PC-9 (cell line): ENCODE data around the gene SUV39H1. TPM values are rescaled to one million over a fixed set of nuclear protein-coding genes. Genes with fewer than 3 reads are reported as not detected.

ENCODE experiments used
- BruUV-seq: library from RNA; stranded (reverse); fragments of 400-500 nt; replicated peaks from 2 replicates; lab custom pipeline; 2021; lab: Mats Ljungman, UMichigan
- CTCF ChIA-PET: fragments of 300-600 bp; sonication (Branson Sonifier 250); formaldehyde crosslinking; loops from one replicate; lab custom pipeline; 2022; ENCODE audit warnings: antibody characterized with exemption; lab: Charles Lee
- POLR2A ChIA-PET: fragments of 300-600 bp; sonication (Branson Sonifier 250); formaldehyde crosslinking; loops from one replicate; lab custom pipeline; 2022; ENCODE audit warnings: antibody characterized with exemption; ENCODE audit not compliant: unreplicated experiment; lab: Charles Lee
- DNase-seq, 2 experiments: peaks; one replicate each; pipeline versions ENCODE4 v3.0.0 to v3.0.0-alpha.2; 2015 to 2022; ENCODE audit warnings: mixed read lengths in 1 of 2
- H2AFZ ChIP-seq: fragments of 200-600 bp; sonication (generic); 2 replicates; pipeline ENCODE4 v1.8.1; 2017; ENCODE audit warnings: antibody characterized with exemption
- H3F3A ChIP-seq: fragments of 200-600 bp; sonication (generic); 2 replicates; pipeline ENCODE4 v1.8.1; 2017; ENCODE audit warnings: antibody characterized with exemption, mild to moderate bottlenecking, low read depth; ENCODE audit not compliant: insufficient read depth
- H3K27ac ChIP-seq: fragments of 200-600 bp; sonication (generic); 2 replicates; pipeline ENCODE4 v1.6.1; 2016; ENCODE audit warnings: mixed run types
- H3K27me3 ChIP-seq: fragments of 200-600 bp; sonication (generic); 2 replicates; pipeline ENCODE4 v1.6.1; 2016; ENCODE audit warnings: low read depth, mixed run types; ENCODE audit not compliant: insufficient read depth
- H3K36me3 ChIP-seq: fragments of 200-600 bp; sonication (generic); 2 replicates; pipeline ENCODE4 v1.6.1; 2016; ENCODE audit warnings: low read depth, mixed run types
- H3K4me1 ChIP-seq: fragments of 200-600 bp; sonication (generic); replicated peaks from 2 replicates; pipeline ENCODE4 v1.6.1; 2016; ENCODE audit warnings: mixed run types; ENCODE audit not compliant: insufficient read depth
- H3K4me2 ChIP-seq: fragments of 200-600 bp; sonication (generic); 2 replicates; pipeline ENCODE4 v1.6.1; 2017; ENCODE audit warnings: mixed run types
- H3K4me3 ChIP-seq: fragments of 200-600 bp; sonication (generic); 2 replicates; pipeline ENCODE4 v1.6.1; 2016; ENCODE audit warnings: mixed run types
- H3K79me2 ChIP-seq: fragments of 200-600 bp; sonication (generic); 2 replicates; pipeline ENCODE4 v1.6.1; 2017; ENCODE audit warnings: low read depth, mixed run types
- H3K9me2 ChIP-seq: fragments of 200-600 bp; sonication (generic); 2 replicates; pipeline ENCODE4 v1.8.1; 2017; ENCODE audit warnings: mild to moderate bottlenecking; ENCODE audit not compliant: insufficient read depth
- H3K9me3 ChIP-seq: fragments of 200-600 bp; sonication (generic); 2 replicates; pipeline ENCODE4 v1.8.1; 2016; ENCODE audit warnings: low read depth; ENCODE audit not compliant: insufficient read depth
- H4K20me1 ChIP-seq: fragments of 200-600 bp; sonication (generic); 2 replicates; pipeline ENCODE4 v1.8.1; 2017; ENCODE audit not compliant: insufficient read depth
- CTCF ChIP-seq: fragments of 200-600 bp; sonication (generic); conservative IDR thresholded peaks from 2 replicates; pipeline ENCODE4 v1.6.1; 2017; ENCODE audit warnings: mixed run types, antibody characterized with exemption, mild to moderate bottlenecking, moderate library complexity
- EZH2 ChIP-seq: fragments of 200-600 bp; sonication (generic); IDR thresholded peaks from 2 replicates; pipeline ENCODE4 v1.8.0; 2017; ENCODE audit warnings: antibody characterized with exemption, low read depth
- intact Hi-C: fragments of 100-400 bp; cut with micrococcal nuclease; formaldehyde crosslinking; loops from one replicate; pipeline ENCODE4 v1.10.0; 2022; ENCODE audit not compliant: unreplicated experiment
- total RNA-seq: library from RNA; stranded (reverse); gene quantifications from 2 replicates; pipeline ENCODE4 v1.2.3, GENCODE V29; 2021

The SUV39H1 gene
- total RNA-seq, 1 experiment from 2014 or later: 11.7 TPM

- peak; percentile 61 to 85 for DNase-seq
- CTCF ChIA-PET: interaction anchor here (0.6 kb wide), 1 partner anchor 149 kb away, joined by 3 read pairs; no protein-coding TSS in a partner anchor
- Histone ChIP-seq H3K27me3 (no peaks in the 10 kb centered on the region), H2AFZ (no peak overlapping the region), H4K20me1 (no peaks in the 10 kb centered on the region), H3K9me3 (no peaks in the 10 kb centered on the region), H3K79me2 (no peaks in the 10 kb centered on the region), H3K36me3 (no peaks in the 10 kb centered on the region), H3F3A (peaks cover 12% of the 10 kb centered on the region; the same call in 1 of the 2 replicates), H3K4me2 (peak overlapping the region; percentile 23; the same call in 1 of the 2 replicates), H3K4me1 (peaks cover 11% of the 10 kb centered on the region; the same call in 1 of the 2 replicates), H3K9me2 (no peaks in the 10 kb centered on the region), H3K27ac (peak overlapping the region; percentile 62), H3K4me3 (no peak overlapping the region)
- no TSS peak for BruUV-seq
- TF ChIP-seq CTCF (no peak), EZH2 (no peak)
- intact Hi-C loops: no loop called here
- POLR2A ChIA-PET: no interaction called here
These were observed 7.3 kb downstream of the SUV39H1 start for GRCh38 chrX:48703642-48704481.

GRCh38 chrX:48705871-48706270, 9.3 kb downstream of the SUV39H1 start:
- Histone ChIP-seq H3K36me3 (no peaks in the 10 kb centered on the region), H3K79me2 (no peaks in the 10 kb centered on the region), H4K20me1 (no peaks in the 10 kb centered on the region), H3K27ac (no peak overlapping the region), H3K4me2 (no peak overlapping the region), H3K9me3 (no peaks in the 10 kb centered on the region), H3K4me1 (peaks cover 11% of the 10 kb centered on the region; the same call in 1 of the 2 replicates), H3K27me3 (no peaks in the 10 kb centered on the region), H3K4me3 (no peak overlapping the region), H2AFZ (no peak overlapping the region), H3K9me2 (no peaks in the 10 kb centered on the region), H3F3A (peaks cover 12% of the 10 kb centered on the region; the same call in 1 of the 2 replicates)
- intact Hi-C loops: no loop called here
- no TSS peak for BruUV-seq
- POLR2A ChIA-PET: no interaction called here
- CTCF ChIA-PET: no interaction called here
- TF ChIP-seq EZH2 (no peak), CTCF (no peak)
- no peak for DNase-seq

- Histone ChIP-seq H3K36me3 (no peaks in the 10 kb centered on the region), H3K27me3 (no peaks in the 10 kb centered on the region), H2AFZ (no peak overlapping the region), H3K4me1 (0 out of 2 replicates have a peak, but pooled peaks cover 2% of the 10 kb centered on the region), H3K9me2 (no peaks in the 10 kb centered on the region), H3K79me2 (no peaks in the 10 kb centered on the region), H3K27ac (no peak overlapping the region), H3K9me3 (no peaks in the 10 kb centered on the region), H3K4me3 (no peak overlapping the region), H3K4me2 (no peak overlapping the region), H4K20me1 (no peaks in the 10 kb centered on the region), H3F3A (peaks cover 2% of the 10 kb centered on the region; the same call in 1 of the 2 replicates)
- TF ChIP-seq EZH2: no peak
- no peak for TF ChIP-seq CTCF
- no peak for DNase-seq
- intact Hi-C loops: no loop called here
- ChIA-PET CTCF (no interaction called here), POLR2A (no interaction called here)
- BruUV-seq: no TSS peak
These were observed 13.1 kb downstream of the SUV39H1 start for GRCh38 chrX:48709522-48710112.
